GM18498 (cell line): Measurements from ENCODE around the gene DNM1L.
A peak's percentile ranks its signal among the peaks of the same experiment; 100 is the strongest.

Source experiments
- ATAC-seq: cut with Tn5 transposase; IDR thresholded peaks from one replicate; pipeline ENCODE4 v1.9.1; 2021; ENCODE audit warnings: mild to moderate bottlenecking, moderate library complexity; ENCODE audit not compliant: unreplicated experiment

DNM1L gene

GRCh38 chr12:32755654-32756475 lies 76.8 kb downstream of the DNM1L start, which contains the start of gene YARS2:
Gene YARS2, minus strand, starts transcription at chr12:32755897. Its CDS starts 23 bp downstream, at chr12:32755874.
- peak; percentile 90 for ATAC-seq

GRCh38 chr12:32756476-32757066 lies 77.5 kb downstream of the DNM1L start:
- ATAC-seq = no peak

- no peak for ATAC-seq
Observed at GRCh38 chr12:32757157-32757556, 78.1 kb downstream of the DNM1L start.

GRCh38 chr12:32761716-32762115 lies 82.6 kb downstream of the DNM1L start:
- ATAC-seq = peak; percentile 59

GRCh38 chr12:32765906-32766305 lies 86.8 kb downstream of the DNM1L start:
- no peak for ATAC-seq

GRCh38 chr12:32768518-32768917 lies 89.4 kb downstream of the DNM1L start:
- ATAC-seq = no peak

- ATAC-seq = no peak
Observed at GRCh38 chr12:32770141-32770540, 91.0 kb downstream of the DNM1L start.

- ATAC-seq = no peak
Observed at GRCh38 chr12:32773691-32774090, 94.6 kb downstream of the DNM1L start.

- ATAC-seq = no peak
Observed at GRCh38 chr12:32776258-32776657, 97.2 kb downstream of the DNM1L start.

GRCh38 chr12:32777159-32777558 lies 98.1 kb downstream of the DNM1L start:
- no peak for ATAC-seq

- no peak for ATAC-seq
Observed at GRCh38 chr12:32777691-32778175, 98.6 kb downstream of the DNM1L start.

- no peak for ATAC-seq
Observed at GRCh38 chr12:32780071-32780470, 101.0 kb downstream of the DNM1L start.

GRCh38 chr12:32783029-32783428 lies 103.9 kb downstream of the DNM1L start:
- ATAC-seq = no peak

GRCh38 chr12:32785557-32785956 lies 106.5 kb downstream of the DNM1L start:
- no peak for ATAC-seq

- ATAC-seq = no peak
Observed at GRCh38 chr12:32788405-32788804, 109.3 kb downstream of the DNM1L start.

GRCh38 chr12:32789446-32789845 lies 110.3 kb downstream of the DNM1L start:
- ATAC-seq = no peak

GRCh38 chr12:32789916-32790315 lies 110.8 kb downstream of the DNM1L start:
- no peak for ATAC-seq

GRCh38 chr12:32794281-32794680 lies 115.2 kb downstream of the DNM1L start:
- ATAC-seq = no peak
